GM12878 (cell line): ENCODE results near the gene BRICD5.

Experiments
- CBX5 ChIP-seq: sonication (generic); IDR thresholded peaks from 2 replicates; pipeline ENCODE4 v1.6.1; 2016; ENCODE audit warnings: low read depth, moderate library complexity, mild to moderate bottlenecking, inconsistent platforms
- ZNF274 ChIP-seq: IDR thresholded peaks from one replicate; pipeline ENCODE4 v1.8.0; 2011; ENCODE audit not compliant: insufficient read length, insufficient read depth
- TF ChIP-seq, protein P1 (sequence below), 3 experiments: IDR thresholded peaks in 2 of 3; conservative IDR thresholded peaks in 1 of 3; 2 replicates each; pipeline ENCODE4 v1.5.1; 2011; ENCODE audit warnings: low read depth in 3 of 3, low read length in 3 of 3, mild to moderate bottlenecking in 3 of 3, control low read depth in 2 of 3, moderate library complexity in 2 of 3, inconsistent platforms in 1 of 3, mixed read lengths in 1 of 3; ENCODE audit not compliant: control insufficient read depth in 2 of 3, insufficient read depth in 1 of 3; ENCODE audit errors: extremely low read depth in 1 of 3

DNA sequence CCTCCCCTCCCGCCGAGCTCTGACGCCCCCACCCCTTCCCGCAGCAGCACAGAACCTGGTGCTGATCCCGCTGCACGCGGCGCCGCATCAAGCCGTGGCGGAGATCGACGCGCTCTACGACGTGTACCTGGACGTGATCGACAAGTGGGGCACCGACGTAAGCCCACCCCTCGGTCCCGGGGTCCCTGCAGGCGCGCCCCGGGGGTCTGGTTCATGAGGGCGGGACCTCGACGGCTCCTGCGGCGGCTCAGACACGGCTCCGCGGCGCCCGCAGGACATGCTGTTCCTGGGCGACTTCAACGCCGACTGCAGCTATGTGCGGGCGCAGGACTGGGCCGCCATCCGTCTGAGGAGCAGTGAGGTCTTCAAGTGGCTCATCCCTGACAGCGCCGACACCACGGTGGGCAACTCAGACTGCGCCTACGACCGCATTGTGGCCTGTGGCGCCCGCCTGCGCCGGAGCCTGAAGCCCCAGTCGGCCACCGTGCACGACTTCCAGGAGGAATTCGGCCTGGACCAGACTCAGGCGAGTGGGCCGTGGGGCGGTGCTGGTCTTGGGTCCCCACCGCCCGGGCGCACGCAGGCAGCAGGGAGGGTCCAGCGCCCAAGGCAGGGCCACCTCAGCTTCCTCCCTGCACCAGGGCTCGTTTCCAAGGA is 27.0 kb upstream of the BRICD5 start:
- TF ChIP-seq CBX5 (no peak), ZNF274 (no peak)
- TF ChIP-seq, protein P1, sequence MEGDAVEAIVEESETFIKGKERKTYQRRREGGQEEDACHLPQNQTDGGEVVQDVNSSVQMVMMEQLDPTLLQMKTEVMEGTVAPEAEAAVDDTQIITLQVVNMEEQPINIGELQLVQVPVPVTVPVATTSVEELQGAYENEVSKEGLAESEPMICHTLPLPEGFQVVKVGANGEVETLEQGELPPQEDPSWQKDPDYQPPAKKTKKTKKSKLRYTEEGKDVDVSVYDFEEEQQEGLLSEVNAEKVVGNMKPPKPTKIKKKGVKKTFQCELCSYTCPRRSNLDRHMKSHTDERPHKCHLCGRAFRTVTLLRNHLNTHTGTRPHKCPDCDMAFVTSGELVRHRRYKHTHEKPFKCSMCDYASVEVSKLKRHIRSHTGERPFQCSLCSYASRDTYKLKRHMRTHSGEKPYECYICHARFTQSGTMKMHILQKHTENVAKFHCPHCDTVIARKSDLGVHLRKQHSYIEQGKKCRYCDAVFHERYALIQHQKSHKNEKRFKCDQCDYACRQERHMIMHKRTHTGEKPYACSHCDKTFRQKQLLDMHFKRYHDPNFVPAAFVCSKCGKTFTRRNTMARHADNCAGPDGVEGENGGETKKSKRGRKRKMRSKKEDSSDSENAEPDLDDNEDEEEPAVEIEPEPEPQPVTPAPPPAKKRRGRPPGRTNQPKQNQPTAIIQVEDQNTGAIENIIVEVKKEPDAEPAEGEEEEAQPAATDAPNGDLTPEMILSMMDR (IDR thresholded peaks at IDR 0.05 in 2 of 3, conservative IDR thresholded peaks at IDR 0.05 in 1 of 3; ENCODE audit: control insufficient read depth in 2 of 3, extremely low read depth in 1 of 3, insufficient read depth in 1 of 3, low read depth in 3 of 3, low read length in 3 of 3), result no peak
